HepG2 (cell line): ENCODE data around the gene AKAP6. TPM values are rescaled to one million over a fixed set of nuclear protein-coding genes. Genes with fewer than 3 reads are reported as not detected.
A peak's percentile ranks its signal among the peaks of the same experiment; 100 is the strongest.

ENCODE experiments used
- ATAC-seq: fragments of 200-7000 bp; cut with Tn5 transposase; 3 replicates; pipeline ENCODE4 v1.9.1; 2020; ENCODE audit warnings: mild to moderate bottlenecking, moderate library complexity
- BruUV-seq: library from RNA; stranded (reverse); fragments of 400-500 nt; replicated peaks from 2 replicates; lab custom pipeline; 2021; lab: Mats Ljungman, UMichigan
- CTCF ChIA-PET: fragments of 300-600 bp; formaldehyde crosslinking; extraction: SDS; loops from one replicate; lab custom pipeline; 2021; ENCODE audit warnings: low total read pairs, inconsistent platforms, low intra/inter-chr PET ratio; lab: Yijun Ruan, JAX
- POLR2A ChIA-PET: fragments of 350-600 bp; sonication (Branson Sonifier 250); formaldehyde crosslinking; loops from one replicate; lab custom pipeline; 2020; ENCODE audit warnings: antibody characterized with exemption, inconsistent platforms; lab: Yijun Ruan, JAX
- DNase-seq: peaks from one replicate; pipeline ENCODE4 v3.0.0-alpha.2; 2015; ENCODE audit warnings: low spot score
- FAIRE-seq: peaks from 3 replicates; lab custom pipeline; 2011; peaks lifted over from hg19 to GRCh38; lab: Jason Lieb, UNC
- H2AFZ ChIP-seq: one replicate; pipeline ENCODE4 v1.6.1; 2011; ENCODE audit warnings: low read length, inconsistent platforms
- H3K27ac ChIP-seq: fragments of 300-600 bp; 3 replicates; pipeline ENCODE4 v1.8.0; 2011; ENCODE audit warnings: mixed run types, mild to moderate bottlenecking, mixed read lengths, low read length, inconsistent platforms; ENCODE audit not compliant: insufficient read depth; ENCODE audit errors: extremely low read length
- H3K27me3 ChIP-seq, 2 experiments: fragments of 200-600 bp in 1 of 2; 2 replicates in 1 of 2; 3 replicates in 1 of 2; pipeline versions ENCODE4 v1.6.0 to v1.8.0; 2011; ENCODE audit warnings: low read length in 2 of 2, mild to moderate bottlenecking in 2 of 2, moderate library complexity in 2 of 2, inconsistent platforms in 1 of 2; ENCODE audit not compliant: insufficient read depth in 2 of 2, control insufficient read depth in 1 of 2
- H3K36me3 ChIP-seq, 2 experiments: fragments of 200-600 bp in 1 of 2; replicated peaks in 1 of 2; 2 replicates in 1 of 2; 3 replicates in 1 of 2; pipeline versions ENCODE4 v1.5.1 to v1.8.0; 2011; ENCODE audit warnings: low read length in 2 of 2, inconsistent platforms in 1 of 2; ENCODE audit not compliant: insufficient read depth in 2 of 2, control insufficient read depth in 1 of 2
- H3K4me1 ChIP-seq: 2 replicates; pipeline ENCODE4 v1.5.1; 2012; ENCODE audit warnings: low read length, inconsistent platforms; ENCODE audit not compliant: insufficient read depth
- H3K4me2 ChIP-seq: 2 replicates; pipeline ENCODE4 v1.6.0; 2011; ENCODE audit warnings: low read depth, low read length, inconsistent platforms
- H3K4me3 ChIP-seq, 3 experiments: fragments of 200-600 bp in 1 of 3; sonication (generic), shearing (Covaris generic) in 1 of 3; replicated peaks in 1 of 3; 2 replicates each; pipeline ENCODE4 v1.5.1; 2011 to 2016; ENCODE audit warnings: low read length in 3 of 3, inconsistent platforms in 2 of 3, low read depth in 2 of 3, mild to moderate bottlenecking in 2 of 3, control low read depth in 1 of 3, mixed read lengths in 1 of 3; ENCODE audit not compliant: insufficient read depth in 1 of 3
- H3K79me2 ChIP-seq: one replicate; pipeline ENCODE4 v1.6.1; 2011; ENCODE audit warnings: low read length, inconsistent platforms; ENCODE audit not compliant: insufficient read depth
- H3K9ac ChIP-seq: 2 replicates; pipeline ENCODE4 v1.6.0; 2011; ENCODE audit warnings: mild to moderate bottlenecking, low read depth, low read length, inconsistent platforms; ENCODE audit not compliant: insufficient read depth
- H3K9me3 ChIP-seq: 2 replicates; pipeline ENCODE4 v1.5.1; 2012; ENCODE audit warnings: mild to moderate bottlenecking, low read length
- H4K20me1 ChIP-seq: 2 replicates; pipeline ENCODE4 v1.6.0; 2011; ENCODE audit warnings: inconsistent platforms, mild to moderate bottlenecking, low read length, moderate library complexity; ENCODE audit not compliant: insufficient read depth
- ETV6 ChIP-seq: sonication (generic); formaldehyde crosslinking; conservative IDR thresholded peaks from 2 replicates; pipeline ENCODE4 v1.4.0; 2020; ENCODE audit warnings: missing genetic modification reagents
- RFX5 ChIP-seq: IDR thresholded peaks from 2 replicates; pipeline ENCODE4 v1.6.1; 2011; ENCODE audit warnings: low read depth, low read length, improper control_type of control experiment
- ZIK1 ChIP-seq: sonication (generic); formaldehyde crosslinking; IDR thresholded peaks from 2 replicates; pipeline ENCODE4 v1.5.0; 2020; ENCODE audit warnings: mild to moderate bottlenecking, low read depth, missing genetic modification reagents, borderline replicate concordance
- ZNF841 ChIP-seq: sonication (generic); formaldehyde crosslinking; IDR thresholded peaks from 2 replicates; pipeline ENCODE4 v1.8.1; 2023; ENCODE audit warnings: missing genetic modification reagents, borderline replicate concordance
- WGBS: methylation state at CpG from one replicate; pipeline ENCODE4 v1.1.6; 2017; ENCODE audit warnings: low lambda C conversion rate; 5-methylcytosine and 5-hydroxymethylcytosine counted together
- in situ Hi-C: cut with HindIII; loops from 2 replicates; pipeline ENCODE4 v1.10.0; 2017; ENCODE audit warnings: low pct_unique_long_range_greater_than_20kb; ENCODE audit not compliant: extremely low pct_ligation_motif_present
- intact Hi-C: fragments of 100-400 bp; cut with micrococcal nuclease; formaldehyde crosslinking; loops from one replicate; pipeline ENCODE4 v1.10.0; 2022; ENCODE audit not compliant: unreplicated experiment
- polyA plus RNA-seq, 8 experiments: library from polyadenylated mRNA; depleted of rRNA in 3 of 8; stranded (reverse) in 7 of 8; unstranded in 1 of 8; fragments of >200 nt; fragmentation: Illumina TruSeq in 4 of 8; extraction: Trizol in 4 of 8; gene quantifications; 2 replicates each; pipeline versions ENCODE4 v1.2.1 to v1.2.3, GENCODE V29; 2011 to 2016; ENCODE audit warnings: low read depth in 4 of 8, missing spikeins in 1 of 8, mixed read lengths in 1 of 8; ENCODE audit not compliant: insufficient read depth in 1 of 8
- total RNA-seq, 5 experiments: library from RNA; depleted of rRNA; stranded (reverse); fragments of >200 nt; fragmentation: Illumina TruSeq; extraction: Trizol; gene quantifications; 2 replicates each; pipeline ENCODE4 v1.2.3, GENCODE V29; 2016; ENCODE audit warnings: low read depth in 1 of 5
- TF ChIP-seq, protein P1 (sequence below): sonication (generic); formaldehyde crosslinking; IDR thresholded peaks from 2 replicates; pipeline ENCODE4 v1.9.0; 2021; ENCODE audit warnings: missing genetic modification reagents, borderline replicate concordance
- TF ChIP-seq, protein P2 (sequence below): IDR thresholded peaks from 2 replicates; pipeline ENCODE4 v1.6.1; 2012; ENCODE audit warnings: low read depth, low read length, improper control_type of control experiment

The AKAP6 gene
- total and polyA plus RNA-seq, 2 of the 13 experiments (the other 11 are each of a cell fraction or from before 2014, with no cell fraction given) = 1.4 TPM

DNA sequence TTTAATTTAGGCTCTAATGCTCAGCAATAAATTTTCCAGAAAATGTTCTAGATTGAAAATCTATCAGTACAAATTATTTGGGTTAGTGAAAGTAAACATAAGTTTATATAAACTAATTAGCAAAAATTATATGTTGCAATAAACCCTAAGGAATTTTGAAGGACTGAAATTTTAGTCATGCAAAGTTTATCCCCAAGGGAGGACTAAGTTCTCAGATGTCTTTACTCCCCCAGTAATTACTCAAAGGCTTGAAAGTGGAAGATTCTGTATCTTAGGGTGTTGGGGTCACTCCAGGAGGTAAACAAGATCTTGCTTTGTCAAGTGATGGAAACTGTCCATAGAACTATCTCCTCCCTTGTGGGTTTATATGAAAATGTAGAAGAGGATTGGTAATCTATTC is 183.7 kb downstream of the AKAP6 start:
- no peaks in the 10 kb centered on the region for H4K20me1 ChIP-seq
- in situ Hi-C loops = no loop called here
- no peaks in the 10 kb centered on the region for H3K27me3 ChIP-seq
- no peak overlapping the region for H3K9ac ChIP-seq
- no peak overlapping the region for H3K27ac ChIP-seq
- H3K9me3 ChIP-seq = no peaks in the 10 kb centered on the region
- no peak overlapping the region for H3K4me2 ChIP-seq
- DNase-seq (no peak), FAIRE-seq (no peak)
- intact Hi-C loops = no loop called here
- CTCF ChIA-PET = no interaction called here
- TF ChIP-seq ZNF841 (CRISPR knock-in tag) = 0 out of 2 replicates have a peak, but pooled peaks have one; percentile 7
- TF ChIP-seq, protein P1, sequence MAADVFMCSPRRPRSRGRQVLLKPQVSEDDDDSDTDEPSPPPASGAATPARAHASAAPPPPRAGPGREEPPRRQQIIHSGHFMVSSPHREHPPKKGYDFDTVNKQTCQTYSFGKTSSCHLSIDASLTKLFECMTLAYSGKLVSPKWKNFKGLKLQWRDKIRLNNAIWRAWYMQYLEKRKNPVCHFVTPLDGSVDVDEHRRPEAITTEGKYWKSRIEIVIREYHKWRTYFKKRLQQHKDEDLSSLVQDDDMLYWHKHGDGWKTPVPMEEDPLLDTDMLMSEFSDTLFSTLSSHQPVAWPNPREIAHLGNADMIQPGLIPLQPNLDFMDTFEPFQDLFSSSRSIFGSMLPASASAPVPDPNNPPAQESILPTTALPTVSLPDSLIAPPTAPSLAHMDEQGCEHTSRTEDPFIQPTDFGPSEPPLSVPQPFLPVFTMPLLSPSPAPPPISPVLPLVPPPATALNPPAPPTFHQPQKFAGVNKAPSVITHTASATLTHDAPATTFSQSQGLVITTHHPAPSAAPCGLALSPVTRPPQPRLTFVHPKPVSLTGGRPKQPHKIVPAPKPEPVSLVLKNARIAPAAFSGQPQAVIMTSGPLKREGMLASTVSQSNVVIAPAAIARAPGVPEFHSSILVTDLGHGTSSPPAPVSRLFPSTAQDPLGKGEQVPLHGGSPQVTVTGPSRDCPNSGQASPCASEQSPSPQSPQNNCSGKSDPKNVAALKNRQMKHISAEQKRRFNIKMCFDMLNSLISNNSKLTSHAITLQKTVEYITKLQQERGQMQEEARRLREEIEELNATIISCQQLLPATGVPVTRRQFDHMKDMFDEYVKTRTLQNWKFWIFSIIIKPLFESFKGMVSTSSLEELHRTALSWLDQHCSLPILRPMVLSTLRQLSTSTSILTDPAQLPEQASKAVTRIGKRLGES = no peak
- TF ChIP-seq, all 625 proteins: peak for 1
- H3K79me2 ChIP-seq = no peaks in the 10 kb centered on the region
- H2AFZ ChIP-seq = no peak overlapping the region
- POLR2A ChIA-PET = no interaction called here
- 0 out of 2 replicates have a peak, but pooled peaks cover 6% of the 10 kb centered on the region for H3K4me1 ChIP-seq
- H3K4me3 ChIP-seq = no peak overlapping the region
- no peaks in the 10 kb centered on the region for H3K36me3 ChIP-seq
- BruUV-seq = no TSS peak
- no peak for ATAC-seq

GRCh38 chr14:32513571-32514009 is 184.5 kb downstream of the AKAP6 start:
- FAIRE-seq = no peak

More at GRCh38 chr14:32513571-32514009, 184.5 kb downstream of the AKAP6 start:
- Histone ChIP-seq H3K27me3 (no peaks in the 10 kb centered on the region), H3K79me2 (no peaks in the 10 kb centered on the region), H3K4me3 (no peak overlapping the region), H4K20me1 (no peaks in the 10 kb centered on the region), H3K4me2 (no peak overlapping the region), H3K4me1 (0 out of 2 replicates have a peak, but pooled peaks cover 6% of the 10 kb centered on the region), H3K27ac (no peak overlapping the region), H2AFZ (no peak overlapping the region), H3K9ac (no peak overlapping the region), H3K36me3 (no peaks in the 10 kb centered on the region), H3K9me3 (no peaks in the 10 kb centered on the region)
- intact Hi-C loops (no loop called here), in situ Hi-C loops (no loop called here)
- TF ChIP-seq ETV6 (CRISPR knock-in tag) = no peak
- no peak for TF ChIP-seq RFX5
- TF ChIP-seq, protein P2, sequence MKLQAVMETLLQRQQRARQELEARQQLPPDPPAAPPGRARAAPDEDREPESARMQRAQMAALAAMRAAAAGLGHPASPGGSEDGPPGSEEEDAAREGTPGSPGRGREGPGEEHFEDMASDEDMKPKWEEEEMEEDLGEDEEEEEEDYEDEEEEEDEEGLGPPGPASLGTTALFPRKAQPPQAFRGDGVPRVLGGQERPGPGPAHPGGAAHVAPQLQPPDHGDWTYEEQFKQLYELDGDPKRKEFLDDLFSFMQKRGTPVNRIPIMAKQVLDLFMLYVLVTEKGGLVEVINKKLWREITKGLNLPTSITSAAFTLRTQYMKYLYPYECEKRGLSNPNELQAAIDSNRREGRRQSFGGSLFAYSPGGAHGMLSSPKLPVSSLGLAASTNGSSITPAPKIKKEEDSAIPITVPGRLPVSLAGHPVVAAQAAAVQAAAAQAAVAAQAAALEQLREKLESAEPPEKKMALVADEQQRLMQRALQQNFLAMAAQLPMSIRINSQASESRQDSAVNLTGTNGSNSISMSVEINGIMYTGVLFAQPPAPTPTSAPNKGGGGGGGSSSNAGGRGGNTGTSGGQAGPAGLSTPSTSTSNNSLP = peak; percentile 54; the same call in 1 of the 2 replicates
- no peak for TF ChIP-seq ZIK1 (CRISPR knock-in tag)
- BruUV-seq = no TSS peak
- WGBS = 0% methylated on average over 1 of the region's 1 CpG
- DNase-seq (no peak), ATAC-seq (peak; percentile 52; the same call in 2 of the 3 replicates)
- POLR2A ChIA-PET = no interaction called here
- CTCF ChIA-PET = no interaction called here
